Endothelial cell of umbilical vein (primary cell): ENCODE measurements around the gene INHA.

Experiments
- CTCF ChIP-seq, 2 donors: IDR thresholded peaks; 1 replicate in 1 of 2; 2 replicates in 1 of 2; pipeline ENCODE4 v1.5.1; 2011; ENCODE audit warnings: low read length in 2 of 2, mild to moderate bottlenecking in 2 of 2, moderate library complexity in 2 of 2, control low read depth in 1 of 2, inconsistent platforms in 1 of 2, low read depth in 1 of 2; ENCODE audit not compliant: insufficient read depth in 1 of 2; ENCODE audit errors: extremely low read depth in 1 of 2
- EZH2 ChIP-seq: IDR thresholded peaks from 2 replicates; pipeline ENCODE4 v1.6.1; 2012; ENCODE audit warnings: borderline replicate concordance, low read depth, mild to moderate bottlenecking, moderate library complexity, low read length, inconsistent platforms; ENCODE audit not compliant: severe bottlenecking
- JUN ChIP-seq: IDR thresholded peaks from 2 replicates; pipeline ENCODE4 v1.6.1; 2011; ENCODE audit warnings: borderline replicate concordance, low read depth; ENCODE audit not compliant: insufficient read length, insufficient read depth
- POLR2AphosphoS5 ChIP-seq: IDR thresholded peaks from 2 replicates; pipeline ENCODE4 v1.6.1; 2012; ENCODE audit warnings: low read depth, mild to moderate bottlenecking, control low read depth, low read length, moderate library complexity; ENCODE audit not compliant: insufficient read depth

GRCh38 chr2:219621935-219622334, 49.8 kb downstream of the INHA start:
- TF ChIP-seq CTCF (IDR thresholded peaks at IDR 0.05; ENCODE audit: extremely low read depth in 1 of 2, insufficient read depth in 1 of 2, low read depth in 1 of 2, low read length in 2 of 2) (no peak), EZH2 (no peak), JUN (no peak), POLR2AphosphoS5 (no peak)
